ENCODE results near the gene CHCHD3. TPM values are rescaled to one million over a fixed set of nuclear protein-coding genes. Genes with fewer than 3 reads are reported as not detected.
A peak's percentile ranks its signal among the peaks of the same experiment; 100 is the strongest.
"Not testable (repeated sequence)": the region's sequence is repeated elsewhere in the genome, so short reads cannot be mapped to it uniquely, and the experiment has no call there.

The CHCHD3 gene
- total RNA-seq, 2 experiments from 2014 or later: 83.5 to 83.8 TPM

DNA sequence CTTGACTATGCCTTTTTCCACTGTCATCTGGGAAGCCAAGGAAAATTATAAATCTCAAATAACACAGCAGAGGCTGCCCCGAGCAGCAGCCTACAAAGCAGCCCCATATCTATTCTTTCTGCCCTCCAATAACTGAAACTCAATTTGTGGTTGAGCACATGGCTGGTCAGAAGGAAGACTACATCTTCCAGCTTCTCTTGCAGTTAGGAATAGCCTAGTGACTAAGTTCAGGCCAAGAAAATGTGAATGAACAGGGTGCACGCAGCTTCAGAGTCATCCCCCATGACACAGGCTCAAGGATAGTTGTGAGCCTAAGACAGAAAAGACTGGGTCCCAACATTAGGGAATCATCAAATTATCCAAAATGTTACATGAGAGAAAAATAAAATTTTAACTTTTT, 42.3 kb downstream of the CHCHD3 start:
- no peak overlapping the region for H3K4me2 ChIP-seq (ENCODE audit: low read length)
- H3K4me1 ChIP-seq (ENCODE audit: insufficient read depth, low read length, poor library complexity, severe bottlenecking): peaks cover 22% of the 10 kb centered on the region
- H3K27ac ChIP-seq (ENCODE audit: low read depth, low read length, poor library complexity, severe bottlenecking): no peak overlapping the region
- intact Hi-C loops (cut with micrococcal nuclease; ENCODE audit: unreplicated experiment): no loop called here
- no peaks in the 10 kb centered on the region for H3K9me2 ChIP-seq (ENCODE audit: insufficient read depth, low read length)
- TF ChIP-seq, protein P1, sequence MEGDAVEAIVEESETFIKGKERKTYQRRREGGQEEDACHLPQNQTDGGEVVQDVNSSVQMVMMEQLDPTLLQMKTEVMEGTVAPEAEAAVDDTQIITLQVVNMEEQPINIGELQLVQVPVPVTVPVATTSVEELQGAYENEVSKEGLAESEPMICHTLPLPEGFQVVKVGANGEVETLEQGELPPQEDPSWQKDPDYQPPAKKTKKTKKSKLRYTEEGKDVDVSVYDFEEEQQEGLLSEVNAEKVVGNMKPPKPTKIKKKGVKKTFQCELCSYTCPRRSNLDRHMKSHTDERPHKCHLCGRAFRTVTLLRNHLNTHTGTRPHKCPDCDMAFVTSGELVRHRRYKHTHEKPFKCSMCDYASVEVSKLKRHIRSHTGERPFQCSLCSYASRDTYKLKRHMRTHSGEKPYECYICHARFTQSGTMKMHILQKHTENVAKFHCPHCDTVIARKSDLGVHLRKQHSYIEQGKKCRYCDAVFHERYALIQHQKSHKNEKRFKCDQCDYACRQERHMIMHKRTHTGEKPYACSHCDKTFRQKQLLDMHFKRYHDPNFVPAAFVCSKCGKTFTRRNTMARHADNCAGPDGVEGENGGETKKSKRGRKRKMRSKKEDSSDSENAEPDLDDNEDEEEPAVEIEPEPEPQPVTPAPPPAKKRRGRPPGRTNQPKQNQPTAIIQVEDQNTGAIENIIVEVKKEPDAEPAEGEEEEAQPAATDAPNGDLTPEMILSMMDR (conservative IDR thresholded peaks at IDR 0.05; ENCODE audit: low read length): no peak
- no peak for TF ChIP-seq EZH2phosphoT487 (IDR thresholded peaks at IDR 0.05; ENCODE audit: borderline replicate concordance, low read depth, low read length)
- BruUV-seq (replicated peaks): no TSS peak
- H3K9me3 ChIP-seq (ENCODE audit: low read length): peaks cover 6% of the 10 kb centered on the region; the same call in 1 of the 2 replicates
- H3K36me3 ChIP-seq (ENCODE audit: insufficient read depth, low read length): peaks cover 10% of the 10 kb centered on the region; the same call in 1 of the 2 replicates
- no peak for DNase-seq (ENCODE audit: low spot score)
- H3K79me2 ChIP-seq (ENCODE audit: insufficient read depth, low read depth, low read length): peaks cover 13% of the 10 kb centered on the region
- H4K20me1 ChIP-seq (ENCODE audit: insufficient read depth, low read length): no peaks in the 10 kb centered on the region; the same call in 1 of the 2 replicates
- ChIA-PET CTCF (ENCODE audit: unreplicated experiment) (no interaction called here), POLR2A (interaction anchor here (0.7 to 2.2 kb wide), 3 partner anchors 12 to 100 kb away, joined by 3 to 6 read pairs (median 3); no protein-coding TSS in a partner anchor)
- no peak overlapping the region for H3K4me3 ChIP-seq (ENCODE audit: low read depth, low read length, poor library complexity, severe bottlenecking)
- H2AFZ ChIP-seq (ENCODE audit: low read length): no peak overlapping the region

DNA sequence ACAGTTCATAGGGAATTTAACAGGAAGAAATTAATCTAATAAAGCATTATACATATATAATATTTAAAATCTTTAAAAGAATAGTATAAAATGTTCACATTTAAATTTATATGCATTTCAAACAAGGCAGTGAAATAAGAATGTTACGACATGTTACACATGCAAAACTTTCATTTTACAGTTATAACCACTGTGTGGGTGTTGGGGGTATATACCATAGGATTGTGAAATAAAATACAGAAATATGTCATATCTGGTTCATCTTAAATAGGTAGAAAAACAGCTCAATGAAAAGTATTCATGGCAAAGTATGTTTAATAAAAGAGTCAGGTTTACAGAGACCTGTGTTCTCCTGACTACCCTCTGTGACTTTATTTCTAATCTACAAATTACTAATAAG, 45.6 kb downstream of the CHCHD3 start:
- Histone ChIP-seq H3K4me1 (ENCODE audit: insufficient read depth, low read length, poor library complexity, severe bottlenecking) (peaks cover 32% of the 10 kb centered on the region), H3K9me3 (ENCODE audit: low read length) (peaks cover 6% of the 10 kb centered on the region; the same call in 1 of the 2 replicates), H3K9me2 (ENCODE audit: insufficient read depth, low read length) (no peaks in the 10 kb centered on the region), H4K20me1 (ENCODE audit: insufficient read depth, low read length) (no peaks in the 10 kb centered on the region), H3K36me3 (ENCODE audit: insufficient read depth, low read length) (peaks cover 8% of the 10 kb centered on the region; the same call in 1 of the 2 replicates), H3K4me2 (ENCODE audit: low read length) (no peak overlapping the region), H2AFZ (ENCODE audit: low read length) (no peak overlapping the region), H3K4me3 (ENCODE audit: low read depth, low read length, poor library complexity, severe bottlenecking) (no peak overlapping the region), H3K27ac (ENCODE audit: low read depth, low read length, poor library complexity, severe bottlenecking) (peak overlapping the region; percentile 87), H3K79me2 (ENCODE audit: insufficient read depth, low read depth, low read length) (peaks cover 37% of the 10 kb centered on the region; the same call in 1 of the 2 replicates)
- BruUV-seq (replicated peaks): no TSS peak
- DNase-seq (ENCODE audit: low spot score): no peak
- POLR2A ChIA-PET: interaction anchor here (0.8 to 1.4 kb wide), 3 partner anchors 9 to 24 kb away, joined by 3 to 10 read pairs (median 5); no protein-coding TSS in a partner anchor
- intact Hi-C loops (cut with micrococcal nuclease; ENCODE audit: unreplicated experiment): no loop called here
- no peak for TF ChIP-seq EZH2phosphoT487 (IDR thresholded peaks at IDR 0.05; ENCODE audit: borderline replicate concordance, low read depth, low read length)
- CTCF ChIA-PET (ENCODE audit: unreplicated experiment): no interaction called here

DNA sequence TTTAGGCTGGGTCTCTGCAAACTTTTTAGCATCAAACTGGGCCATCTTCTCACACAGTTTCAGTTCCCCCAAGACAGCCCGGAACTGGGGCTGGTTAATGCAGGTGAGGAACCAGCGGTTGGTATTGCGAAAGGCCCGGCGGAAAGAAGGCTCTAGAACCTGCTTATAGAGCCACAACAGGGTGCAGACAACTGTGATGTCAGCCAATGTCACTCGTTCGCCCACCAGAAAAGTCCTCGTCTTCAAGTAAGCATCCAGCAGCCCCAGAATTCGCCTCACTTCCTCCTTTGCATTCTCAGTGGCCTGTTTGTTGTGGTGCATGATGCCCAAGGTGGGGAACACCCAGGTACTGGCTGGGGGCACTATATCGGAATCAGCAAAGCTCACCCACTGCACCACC, 46.6 kb downstream of the CHCHD3 start:
- H3K9me3 ChIP-seq (ENCODE audit: low read length); H4K20me1 ChIP-seq (ENCODE audit: insufficient read depth, low read length); intact Hi-C loops (cut with micrococcal nuclease; ENCODE audit: unreplicated experiment); H3K36me3 ChIP-seq (ENCODE audit: insufficient read depth, low read length); BruUV-seq (replicated peaks); CTCF ChIA-PET (ENCODE audit: unreplicated experiment); H3K4me3 ChIP-seq (ENCODE audit: low read depth, low read length, poor library complexity, severe bottlenecking); H3K9me2 ChIP-seq (ENCODE audit: insufficient read depth, low read length): not testable (repeated sequence)
- peak; percentile 93 for DNase-seq (ENCODE audit: low spot score)
- peaks cover 35% of the 10 kb centered on the region for H3K4me1 ChIP-seq (ENCODE audit: insufficient read depth, low read length, poor library complexity, severe bottlenecking)
- H3K79me2 ChIP-seq (ENCODE audit: insufficient read depth, low read depth, low read length): peaks cover 38% of the 10 kb centered on the region; the same call in 1 of the 2 replicates
- H3K27ac ChIP-seq (ENCODE audit: low read depth, low read length, poor library complexity, severe bottlenecking): peak overlapping the region; percentile 87
- POLR2A ChIA-PET: interaction anchor here (0.6 kb wide), 1 partner anchor 17 kb away, joined by 3 read pairs; no protein-coding TSS in a partner anchor
- H3K4me2 ChIP-seq (ENCODE audit: low read length): peak overlapping the region; percentile 56
- H2AFZ ChIP-seq (ENCODE audit: low read length): peak overlapping the region; percentile 31; the same call in 1 of the 2 replicates
